DND-41 (cell line): Measurements from ENCODE around the gene CHD1L.

Experiments
- ATAC-seq: fragments of 200-7000 bp; cut with Tn5 transposase; 3 replicates; pipeline ENCODE4 v1.9.1; 2021; ENCODE audit warnings: low read depth; ENCODE audit not compliant: insufficient read depth
- DNase-seq: peaks from one replicate; pipeline ENCODE4 v3.0.0-alpha.2; 2020
- H2AFZ ChIP-seq: 2 replicates; pipeline ENCODE4 v1.6.0; 2012; ENCODE audit warnings: low read depth, low read length
- H3K27ac ChIP-seq: 2 replicates; pipeline ENCODE4 v1.5.1; 2012; ENCODE audit warnings: low read length, inconsistent platforms
- H3K27me3 ChIP-seq: fragments of 200-600 bp; sonication (generic); 2 replicates; pipeline ENCODE4 v1.6.0; 2012; ENCODE audit warnings: low read length, mild to moderate bottlenecking, inconsistent platforms; ENCODE audit not compliant: insufficient read depth, poor library complexity
- H3K36me3 ChIP-seq: 2 replicates; pipeline ENCODE4 v1.5.1; 2012; ENCODE audit warnings: low read length, inconsistent platforms; ENCODE audit not compliant: insufficient read depth
- H3K4me1 ChIP-seq: 2 replicates; pipeline ENCODE4 v1.5.1; 2012; ENCODE audit warnings: mild to moderate bottlenecking, low read length; ENCODE audit not compliant: insufficient read depth
- H3K4me2 ChIP-seq: 2 replicates; pipeline ENCODE4 v1.6.0; 2012; ENCODE audit warnings: mild to moderate bottlenecking, moderate library complexity, low read length, inconsistent platforms; ENCODE audit not compliant: insufficient read depth
- H3K4me3 ChIP-seq, 2 experiments: fragments of 200-600 bp in 1 of 2; shearing (Covaris generic) in 1 of 2; 2 replicates each; pipeline ENCODE4 v1.5.1; 2012 to 2016; ENCODE audit warnings: inconsistent platforms in 2 of 2, low read length in 2 of 2, mild to moderate bottlenecking in 2 of 2, low read depth in 1 of 2, moderate library complexity in 1 of 2
- H3K79me2 ChIP-seq: 2 replicates; pipeline ENCODE4 v1.6.0; 2012; ENCODE audit warnings: low read length, inconsistent platforms; ENCODE audit not compliant: insufficient read depth
- H3K9ac ChIP-seq: 2 replicates; pipeline ENCODE4 v1.6.0; 2012; ENCODE audit warnings: low read depth, mild to moderate bottlenecking, inconsistent platforms, low read length, moderate library complexity
- H3K9me3 ChIP-seq: 2 replicates; pipeline ENCODE4 v1.5.1; 2012; ENCODE audit warnings: low read length, moderate library complexity, mild to moderate bottlenecking, inconsistent platforms; ENCODE audit not compliant: insufficient read depth, severe bottlenecking
- H4K20me1 ChIP-seq: 2 replicates; pipeline ENCODE4 v1.6.0; 2012; ENCODE audit warnings: low read length; ENCODE audit not compliant: insufficient read depth
- EZH2 ChIP-seq: IDR thresholded peaks from 3 replicates; pipeline ENCODE4 v1.6.1; 2012; ENCODE audit warnings: borderline replicate concordance, low read depth, mild to moderate bottlenecking, moderate library complexity, low read length, inconsistent platforms; ENCODE audit not compliant: severe bottlenecking
- TF ChIP-seq, protein P1 (sequence below): IDR thresholded peaks from 2 replicates; pipeline ENCODE4 v1.5.1; 2012; ENCODE audit warnings: borderline replicate concordance, low read length, moderate library complexity, mild to moderate bottlenecking; ENCODE audit not compliant: poor library complexity, severe bottlenecking; ENCODE audit errors: extremely low read depth

The CHD1L gene

DNA sequence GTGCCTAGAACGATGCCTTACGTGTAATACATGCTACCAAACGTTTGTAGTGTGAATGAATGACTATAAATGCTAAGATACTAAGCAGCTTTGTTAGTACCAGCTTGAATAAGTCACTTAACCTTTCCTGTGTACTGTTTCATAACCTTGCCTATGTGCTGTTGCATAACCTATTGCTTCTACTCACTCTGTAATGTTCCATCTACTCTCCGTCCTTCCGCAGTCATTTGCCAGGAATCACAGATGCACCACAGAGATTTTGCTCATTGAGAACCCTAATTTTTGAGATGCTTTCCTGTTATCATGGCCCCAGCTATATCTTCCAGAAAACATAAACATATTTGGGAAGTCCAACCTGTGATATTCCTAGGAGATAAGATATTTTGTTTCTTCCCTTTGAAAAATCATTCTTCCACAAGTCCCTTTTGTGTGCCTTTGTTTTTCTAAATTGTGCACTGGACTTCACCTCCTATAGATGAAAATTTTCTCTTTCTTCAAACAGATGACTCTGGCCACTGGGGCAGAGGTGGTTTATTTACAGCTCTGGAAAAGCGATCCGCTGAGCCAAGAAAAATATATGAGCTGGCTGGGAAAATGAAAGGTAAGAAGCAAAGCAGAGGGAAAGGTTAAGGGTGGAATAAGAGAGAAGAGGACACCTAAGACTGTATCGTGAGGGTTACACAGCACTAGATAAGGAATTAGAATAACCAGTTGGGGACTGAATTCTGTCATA is 44.8 kb downstream of the CHD1L start:
- DNase-seq (no peak), ATAC-seq (no peak)
- Histone ChIP-seq H3K4me2 (no peak overlapping the region), H3K9me3 (no peaks in the 10 kb centered on the region), H3K27me3 (no peaks in the 10 kb centered on the region), H3K4me3 (no peak overlapping the region), H3K79me2 (no peaks in the 10 kb centered on the region), H3K9ac (no peak overlapping the region), H3K4me1 (no peaks in the 10 kb centered on the region), H3K36me3 (peaks cover 100% of the 10 kb centered on the region), H3K27ac (no peak overlapping the region), H2AFZ (no peak overlapping the region), H4K20me1 (no peaks in the 10 kb centered on the region)
- TF ChIP-seq EZH2 = no peak
- TF ChIP-seq, protein P1, sequence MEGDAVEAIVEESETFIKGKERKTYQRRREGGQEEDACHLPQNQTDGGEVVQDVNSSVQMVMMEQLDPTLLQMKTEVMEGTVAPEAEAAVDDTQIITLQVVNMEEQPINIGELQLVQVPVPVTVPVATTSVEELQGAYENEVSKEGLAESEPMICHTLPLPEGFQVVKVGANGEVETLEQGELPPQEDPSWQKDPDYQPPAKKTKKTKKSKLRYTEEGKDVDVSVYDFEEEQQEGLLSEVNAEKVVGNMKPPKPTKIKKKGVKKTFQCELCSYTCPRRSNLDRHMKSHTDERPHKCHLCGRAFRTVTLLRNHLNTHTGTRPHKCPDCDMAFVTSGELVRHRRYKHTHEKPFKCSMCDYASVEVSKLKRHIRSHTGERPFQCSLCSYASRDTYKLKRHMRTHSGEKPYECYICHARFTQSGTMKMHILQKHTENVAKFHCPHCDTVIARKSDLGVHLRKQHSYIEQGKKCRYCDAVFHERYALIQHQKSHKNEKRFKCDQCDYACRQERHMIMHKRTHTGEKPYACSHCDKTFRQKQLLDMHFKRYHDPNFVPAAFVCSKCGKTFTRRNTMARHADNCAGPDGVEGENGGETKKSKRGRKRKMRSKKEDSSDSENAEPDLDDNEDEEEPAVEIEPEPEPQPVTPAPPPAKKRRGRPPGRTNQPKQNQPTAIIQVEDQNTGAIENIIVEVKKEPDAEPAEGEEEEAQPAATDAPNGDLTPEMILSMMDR = no peak

DNA sequence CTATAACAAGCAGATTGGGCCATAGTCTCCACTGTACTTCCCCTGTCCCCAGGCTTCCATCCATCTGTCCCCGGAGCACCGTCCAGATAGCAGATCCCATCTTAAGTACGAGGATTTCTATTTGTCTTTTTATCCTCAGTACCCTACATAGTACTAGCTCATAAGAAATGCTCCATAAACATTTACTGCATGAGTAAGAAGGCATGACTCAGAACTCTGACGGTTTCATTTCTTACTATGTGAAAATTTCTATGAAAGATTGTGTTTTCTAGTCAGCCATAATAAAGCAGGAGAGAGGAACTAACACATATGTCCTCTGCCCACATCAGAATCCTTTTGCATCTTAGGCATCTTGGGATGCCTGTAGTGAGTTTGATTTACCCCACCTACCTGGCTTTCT is 49.5 kb downstream of the CHD1L start:
- no peaks in the 10 kb centered on the region for H3K4me1 ChIP-seq
- no peak overlapping the region for H3K9ac ChIP-seq
- no peak overlapping the region for H3K4me3 ChIP-seq
- no peak overlapping the region for H2AFZ ChIP-seq
- H3K9me3 ChIP-seq = no peaks in the 10 kb centered on the region
- no peak overlapping the region for H3K4me2 ChIP-seq
- no peaks in the 10 kb centered on the region for H4K20me1 ChIP-seq
- H3K27me3 ChIP-seq = no peaks in the 10 kb centered on the region
- TF ChIP-seq, protein P1 = no peak
- TF ChIP-seq EZH2 = no peak
- DNase-seq = no peak
- H3K27ac ChIP-seq = no peak overlapping the region
- H3K36me3 ChIP-seq = peaks cover 100% of the 10 kb centered on the region
- ATAC-seq = no peak
- H3K79me2 ChIP-seq = no peaks in the 10 kb centered on the region

DNA sequence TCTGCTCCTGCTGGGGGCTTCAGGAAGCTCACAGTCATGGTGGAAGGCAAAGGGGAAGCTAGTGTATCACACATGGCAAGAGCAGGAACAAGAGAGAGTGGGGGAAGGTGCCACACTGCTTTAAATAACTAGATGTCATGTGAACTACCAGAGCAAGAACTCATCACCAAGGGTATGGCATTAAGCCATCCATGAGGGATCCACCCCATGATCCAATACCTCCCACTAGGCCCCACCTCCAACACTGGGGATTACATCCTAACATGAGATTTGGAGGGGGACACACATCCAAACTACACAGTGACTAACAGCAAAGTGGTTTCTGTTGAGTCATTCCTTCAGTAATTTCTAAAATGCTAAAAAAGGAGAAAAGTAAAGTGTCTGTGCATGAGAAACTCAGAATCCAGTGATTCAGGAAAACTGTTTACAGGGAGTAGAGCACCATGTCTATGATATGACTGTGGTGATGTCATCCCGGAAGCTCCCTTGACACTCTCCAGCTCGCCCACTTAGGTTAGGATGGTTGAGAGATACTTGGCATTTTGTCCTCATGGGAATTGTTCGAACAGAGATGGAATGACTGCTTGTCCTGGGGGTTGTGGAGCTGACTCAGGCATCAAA is 50.3 kb downstream of the CHD1L start:
- H3K4me1 ChIP-seq = no peaks in the 10 kb centered on the region
- no peak overlapping the region for H3K4me2 ChIP-seq
- TF ChIP-seq EZH2 = no peak
- TF ChIP-seq, protein P1 = no peak
- no peak for DNase-seq
- ATAC-seq = no peak
- no peaks in the 10 kb centered on the region for H3K27me3 ChIP-seq
- no peaks in the 10 kb centered on the region for H4K20me1 ChIP-seq
- no peak overlapping the region for H3K9ac ChIP-seq
- no peak overlapping the region for H3K4me3 ChIP-seq
- no peak overlapping the region for H3K27ac ChIP-seq
- H2AFZ ChIP-seq = no peak overlapping the region
- no peaks in the 10 kb centered on the region for H3K9me3 ChIP-seq
- peaks cover 100% of the 10 kb centered on the region for H3K36me3 ChIP-seq
- no peaks in the 10 kb centered on the region for H3K79me2 ChIP-seq
